Measurements from ENCODE around the gene RDH14.
A peak's percentile ranks its signal among the peaks of the same experiment; 100 is the strongest.

RDH14 gene

DNA sequence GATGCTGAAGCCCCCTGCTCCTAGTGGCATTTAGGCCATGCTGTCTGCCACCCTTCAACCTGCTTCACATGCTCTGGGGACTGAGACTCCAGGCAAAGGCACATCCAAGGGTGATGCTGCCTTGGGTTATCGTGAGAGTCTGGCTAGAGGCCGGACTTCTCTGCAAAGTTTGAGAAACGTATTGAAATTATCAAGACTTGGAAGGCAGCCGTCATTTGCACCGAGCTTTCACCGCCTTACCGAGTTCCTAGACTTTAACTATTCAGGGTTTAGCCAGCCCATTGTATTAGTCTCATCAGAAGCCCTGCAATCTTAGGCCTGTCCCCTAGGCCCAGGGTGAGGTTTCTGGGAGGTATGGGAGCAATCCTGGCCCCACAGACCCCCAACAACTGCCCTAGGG, 34.0 kb downstream of the RDH14 start:
- Histone ChIP-seq H3K79me1 (ENCODE audit: low read length) (no peaks in the 10 kb centered on the region), H3K23ac (ENCODE audit: low read length) (no peak overlapping the region), H4K5ac (ENCODE audit: low read length) (no peak overlapping the region), H2BK15ac (replicated peaks; ENCODE audit: low read depth) (no peak overlapping the region), H4K8ac (ENCODE audit: low read depth, low read length) (no peak overlapping the region), H3K27me3 (ENCODE audit: insufficient read depth, low read length, poor library complexity) (no peaks in the 10 kb centered on the region), H3K56ac (ENCODE audit: low read length) (no peak overlapping the region), H3K4me2 (ENCODE audit: low read length) (no peak overlapping the region), H3K79me2 (ENCODE audit: control insufficient read depth, insufficient read depth, low read length) (no peaks in the 10 kb centered on the region), H3K9ac (ENCODE audit: low read length) (no peak overlapping the region), H3K18ac (ENCODE audit: low read length) (no peak overlapping the region), H3K4me3 (ENCODE audit: low read length) (no peak overlapping the region), H3K4ac (ENCODE audit: low read depth, low read length) (no peak overlapping the region), H2BK5ac (ENCODE audit: low read length) (no peak overlapping the region), H3K4me1 (ENCODE audit: control insufficient read depth, low read depth, low read length) (no peaks in the 10 kb centered on the region), H3K27ac (ENCODE audit: low read depth, low read length) (no peak overlapping the region), H2AK5ac (ENCODE audit: low read length) (no peak overlapping the region), H3K36me3 (ENCODE audit: control insufficient read depth, insufficient read depth, low read length) (no peaks in the 10 kb centered on the region), H2BK120ac (ENCODE audit: low read depth, low read length) (no peak overlapping the region)
- no peak for DNase-seq
- no CpG with 5 or more reads among the region's 7 CpGs for whole genome bisulfite sequencing (ENCODE audit: extremely low coverage, insufficient coverage, low lambda C conversion rate)

GRCh38 chr2:18525852-18526251, 34.6 kb downstream of the RDH14 start:
- no peak overlapping the region for H3K27ac ChIP-seq (ENCODE audit: low read depth, low read length)
- no peak overlapping the region for H3K4me2 ChIP-seq (ENCODE audit: low read length)
- H3K4me1 ChIP-seq (ENCODE audit: control insufficient read depth, low read depth, low read length): no peaks in the 10 kb centered on the region
- no peak overlapping the region for H3K23ac ChIP-seq (ENCODE audit: low read length)
- no peak overlapping the region for H3K9ac ChIP-seq (ENCODE audit: low read length)
- no peaks in the 10 kb centered on the region for H3K36me3 ChIP-seq (ENCODE audit: control insufficient read depth, insufficient read depth, low read length)
- no peak overlapping the region for H4K5ac ChIP-seq (ENCODE audit: low read length)
- H3K27me3 ChIP-seq (ENCODE audit: insufficient read depth, low read length, poor library complexity): no peaks in the 10 kb centered on the region
- no peak overlapping the region for H3K4me3 ChIP-seq (ENCODE audit: low read length)
- no peak overlapping the region for H2BK120ac ChIP-seq (ENCODE audit: low read depth, low read length)
- H2BK5ac ChIP-seq (ENCODE audit: low read length): no peak overlapping the region
- H4K8ac ChIP-seq (ENCODE audit: low read depth, low read length): no peak overlapping the region
- WGBS (ENCODE audit: extremely low coverage, insufficient coverage, low lambda C conversion rate): no CpG with 5 or more reads among the region's 3 CpGs
- H2BK15ac ChIP-seq (replicated peaks; ENCODE audit: low read depth): no peak overlapping the region
- no peak overlapping the region for H3K56ac ChIP-seq (ENCODE audit: low read length)
- no peak overlapping the region for H3K18ac ChIP-seq (ENCODE audit: low read length)
- no peak for DNase-seq
- no peak overlapping the region for H3K4ac ChIP-seq (ENCODE audit: low read depth, low read length)
- H2AK5ac ChIP-seq (ENCODE audit: low read length): no peak overlapping the region
- no peaks in the 10 kb centered on the region for H3K79me1 ChIP-seq (ENCODE audit: low read length)
- H3K79me2 ChIP-seq (ENCODE audit: control insufficient read depth, insufficient read depth, low read length): no peaks in the 10 kb centered on the region

DNA sequence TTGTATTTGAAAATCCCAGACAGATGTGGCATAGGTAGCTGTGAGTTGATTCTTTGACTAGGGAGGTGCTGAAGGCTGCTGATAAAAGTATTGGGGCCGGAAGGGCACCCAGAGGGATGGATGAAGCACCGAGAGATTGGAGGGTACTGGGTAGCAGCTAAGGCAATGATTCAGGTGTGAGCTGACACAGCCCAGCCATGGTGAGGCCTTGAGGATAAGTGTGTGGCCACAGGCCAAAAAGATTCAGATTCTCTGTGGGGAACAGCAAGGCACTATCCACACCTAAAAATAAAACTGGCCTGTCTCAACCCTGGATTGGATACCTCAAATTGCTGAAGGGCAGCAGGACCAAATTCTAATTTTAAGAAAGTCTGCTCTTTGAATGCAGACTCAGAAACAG, 35.2 kb downstream of the RDH14 start:
- WGBS (ENCODE audit: extremely low coverage, insufficient coverage, low lambda C conversion rate): no CpG with 5 or more reads among the region's 2 CpGs

GRCh38 chr2:18522484-18523146, 37.8 kb downstream of the RDH14 start:
- Histone ChIP-seq H3K9ac (ENCODE audit: low read length) (no peak overlapping the region), H2BK120ac (ENCODE audit: low read depth, low read length) (no peak overlapping the region), H3K4me1 (ENCODE audit: control insufficient read depth, low read depth, low read length) (no peaks in the 10 kb centered on the region), H2AK5ac (ENCODE audit: low read length) (no peak overlapping the region), H3K27ac (ENCODE audit: low read depth, low read length) (no peak overlapping the region), H3K4me2 (ENCODE audit: low read length) (no peak overlapping the region), H4K8ac (ENCODE audit: low read depth, low read length) (no peak overlapping the region), H3K79me1 (ENCODE audit: low read length) (no peaks in the 10 kb centered on the region), H3K56ac (ENCODE audit: low read length) (no peak overlapping the region), H3K18ac (ENCODE audit: low read length) (no peak overlapping the region), H3K36me3 (ENCODE audit: control insufficient read depth, insufficient read depth, low read length) (no peaks in the 10 kb centered on the region), H4K5ac (ENCODE audit: low read length) (no peak overlapping the region), H3K4me3 (ENCODE audit: low read length) (no peak overlapping the region), H3K27me3 (ENCODE audit: insufficient read depth, low read length, poor library complexity) (no peaks in the 10 kb centered on the region), H3K23ac (ENCODE audit: low read length) (no peak overlapping the region), H2BK5ac (ENCODE audit: low read length) (no peak overlapping the region), H2BK15ac (replicated peaks; ENCODE audit: low read depth) (no peak overlapping the region), H3K79me2 (ENCODE audit: control insufficient read depth, insufficient read depth, low read length) (no peaks in the 10 kb centered on the region), H3K4ac (ENCODE audit: low read depth, low read length) (no peak overlapping the region)
- no CpG with 5 or more reads among the region's 2 CpGs for WGBS (ENCODE audit: extremely low coverage, insufficient coverage, low lambda C conversion rate)
- DNase-seq: no peak

More for the DNA sequence above, 35.2 kb downstream of the RDH14 start:
- Histone ChIP-seq H3K4me1 (ENCODE audit: control insufficient read depth, low read depth, low read length) (no peaks in the 10 kb centered on the region), H3K23ac (ENCODE audit: low read length) (no peak overlapping the region), H3K79me1 (ENCODE audit: low read length) (no peaks in the 10 kb centered on the region), H4K8ac (ENCODE audit: low read depth, low read length) (no peak overlapping the region), H2AK5ac (ENCODE audit: low read length) (no peak overlapping the region), H3K18ac (ENCODE audit: low read length) (no peak overlapping the region), H3K4me3 (ENCODE audit: low read length) (no peak overlapping the region), H3K27ac (ENCODE audit: low read depth, low read length) (no peak overlapping the region), H2BK5ac (ENCODE audit: low read length) (no peak overlapping the region), H3K36me3 (ENCODE audit: control insufficient read depth, insufficient read depth, low read length) (no peaks in the 10 kb centered on the region), H2BK15ac (replicated peaks; ENCODE audit: low read depth) (no peak overlapping the region), H3K56ac (ENCODE audit: low read length) (no peak overlapping the region), H4K5ac (ENCODE audit: low read length) (no peak overlapping the region), H3K27me3 (ENCODE audit: insufficient read depth, low read length, poor library complexity) (no peaks in the 10 kb centered on the region), H3K79me2 (ENCODE audit: control insufficient read depth, insufficient read depth, low read length) (no peaks in the 10 kb centered on the region), H3K4ac (ENCODE audit: low read depth, low read length) (no peak overlapping the region), H2BK120ac (ENCODE audit: low read depth, low read length) (no peak overlapping the region), H3K9ac (ENCODE audit: low read length) (no peak overlapping the region), H3K4me2 (ENCODE audit: low read length) (no peak overlapping the region)
- no peak for DNase-seq

- H3K27ac ChIP-seq (ENCODE audit: low read depth, low read length): no peak overlapping the region
- no peak overlapping the region for H3K4me3 ChIP-seq (ENCODE audit: low read length)
- no peak overlapping the region for H3K4me2 ChIP-seq (ENCODE audit: low read length)
- no peak overlapping the region for H4K8ac ChIP-seq (ENCODE audit: low read depth, low read length)
- H2BK15ac ChIP-seq (replicated peaks; ENCODE audit: low read depth): no peak overlapping the region
- H3K9ac ChIP-seq (ENCODE audit: low read length): peak overlapping the region; percentile 17
- no peaks in the 10 kb centered on the region for H3K36me3 ChIP-seq (ENCODE audit: control insufficient read depth, insufficient read depth, low read length)
- H2AK5ac ChIP-seq (ENCODE audit: low read length): no peak overlapping the region
- no peaks in the 10 kb centered on the region for H3K79me1 ChIP-seq (ENCODE audit: low read length)
- no CpG with 5 or more reads among the region's 16 CpGs for WGBS (ENCODE audit: extremely low coverage, insufficient coverage, low lambda C conversion rate)
- H4K5ac ChIP-seq (ENCODE audit: low read length): no peak overlapping the region
- H3K4me1 ChIP-seq (ENCODE audit: control insufficient read depth, low read depth, low read length): no peaks in the 10 kb centered on the region
- H3K18ac ChIP-seq (ENCODE audit: low read length): no peak overlapping the region
- no peaks in the 10 kb centered on the region for H3K27me3 ChIP-seq (ENCODE audit: insufficient read depth, low read length, poor library complexity)
- H3K4ac ChIP-seq (ENCODE audit: low read depth, low read length): no peak overlapping the region
- H3K56ac ChIP-seq (ENCODE audit: low read length): peak overlapping the region; percentile 44
- no peak overlapping the region for H3K23ac ChIP-seq (ENCODE audit: low read length)
- peak; percentile 84 for DNase-seq
- H2BK5ac ChIP-seq (ENCODE audit: low read length): no peak overlapping the region
- no peak overlapping the region for H2BK120ac ChIP-seq (ENCODE audit: low read depth, low read length)
- H3K79me2 ChIP-seq (ENCODE audit: control insufficient read depth, insufficient read depth, low read length): no peaks in the 10 kb centered on the region
These were observed 39.7 kb downstream of the RDH14 start for GRCh38 chr2:18520451-18521425.

All from mesendoderm (in vitro differentiated cells).